Measurements from ENCODE around the gene MRPL34.

The MRPL34 gene

GRCh38 chr19:17311455-17312188 lies 6.0 kb downstream of the MRPL34 start:
- no peak for FAIRE-seq

GRCh38 chr19:17312189-17313113 lies 6.8 kb downstream of the MRPL34 start:
- no peak for FAIRE-seq

- no peak for FAIRE-seq
These were observed 8.4 kb downstream of the MRPL34 start for GRCh38 chr19:17314007-17314593.

GRCh38 chr19:17318966-17319365 lies 13.3 kb downstream of the MRPL34 start:
- FAIRE-seq, result no peak

- no peak for FAIRE-seq
These were observed 14.0 kb downstream of the MRPL34 start for GRCh38 chr19:17319473-17320238.

GRCh38 chr19:17320435-17320834 lies 14.8 kb downstream of the MRPL34 start:
- FAIRE-seq, result no peak

GRCh38 chr19:17321655-17322489 lies 16.2 kb downstream of the MRPL34 start:
- FAIRE-seq, result no peak

- FAIRE-seq, result no peak
These were observed 17.2 kb downstream of the MRPL34 start for GRCh38 chr19:17322854-17323253.

GRCh38 chr19:17323300-17323963 lies 17.8 kb downstream of the MRPL34 start:
- no peak for FAIRE-seq

GRCh38 chr19:17323964-17324332 lies 18.3 kb downstream of the MRPL34 start:
- FAIRE-seq, result no peak

- FAIRE-seq, result no peak
These were observed 18.9 kb downstream of the MRPL34 start for GRCh38 chr19:17324357-17325114.

- no peak for FAIRE-seq
These were observed 19.5 kb downstream of the MRPL34 start for GRCh38 chr19:17325133-17325532.

GRCh38 chr19:17325881-17326594 lies 20.4 kb downstream of the MRPL34 start:
- FAIRE-seq, result no peak

GRCh38 chr19:17326595-17326966 lies 20.9 kb downstream of the MRPL34 start:
- no peak for FAIRE-seq

GRCh38 chr19:17327068-17327653 lies 21.5 kb downstream of the MRPL34 start:
- FAIRE-seq, result no peak

GRCh38 chr19:17327654-17328516 lies 22.2 kb downstream of the MRPL34 start:
- FAIRE-seq, result no peak

- no peak for FAIRE-seq
These were observed 23.1 kb downstream of the MRPL34 start for GRCh38 chr19:17328517-17329365.
